Endothelial cell of umbilical vein (primary cell): Measurements from ENCODE around the gene SLC22A15.

ENCODE experiments used
- CTCF ChIP-seq, 2 donors: IDR thresholded peaks; 1 replicate in 1 of 2; 2 replicates in 1 of 2; pipeline ENCODE4 v1.5.1; 2011; ENCODE audit warnings: low read length in 2 of 2, mild to moderate bottlenecking in 2 of 2, moderate library complexity in 2 of 2, control low read depth in 1 of 2, inconsistent platforms in 1 of 2, low read depth in 1 of 2; ENCODE audit not compliant: insufficient read depth in 1 of 2; ENCODE audit errors: extremely low read depth in 1 of 2
- EZH2 ChIP-seq: IDR thresholded peaks from 2 replicates; pipeline ENCODE4 v1.6.1; 2012; ENCODE audit warnings: borderline replicate concordance, low read depth, mild to moderate bottlenecking, moderate library complexity, low read length, inconsistent platforms; ENCODE audit not compliant: severe bottlenecking

GRCh38 chr1:115982400-115982799, 6.1 kb downstream of the SLC22A15 start:
- TF ChIP-seq CTCF (IDR thresholded peaks at IDR 0.05; ENCODE audit: extremely low read depth in 1 of 2, insufficient read depth in 1 of 2, low read depth in 1 of 2, low read length in 2 of 2), result no peak
- no peak for TF ChIP-seq EZH2
